NT2/D1 (cell line): ENCODE data around the gene C1orf159.

ENCODE experiments used
- YY1 ChIP-seq: IDR thresholded peaks from 2 replicates; pipeline ENCODE4 v1.6.1; 2011; ENCODE audit not compliant: insufficient read length, insufficient read depth
- ZNF274 ChIP-seq: IDR thresholded peaks from 2 replicates; pipeline ENCODE4 v1.6.1; 2011; ENCODE audit warnings: mild to moderate bottlenecking, low read depth, low read length

GRCh38 chr1:1085171-1085841 lies 30.6 kb downstream of the C1orf159 start:
- TF ChIP-seq YY1 (no peak), ZNF274 (no peak)
